NCI-H187 treated with DMSO at 0.1 percent for 48 hours (cell line): Measurements from ENCODE around the gene ADAMTS14.

Source experiments
- DNase-seq: peaks from one replicate; lab custom pipeline; 2025; lab: John Stamatoyannopoulos, UW

Gene ADAMTS14

DNA sequence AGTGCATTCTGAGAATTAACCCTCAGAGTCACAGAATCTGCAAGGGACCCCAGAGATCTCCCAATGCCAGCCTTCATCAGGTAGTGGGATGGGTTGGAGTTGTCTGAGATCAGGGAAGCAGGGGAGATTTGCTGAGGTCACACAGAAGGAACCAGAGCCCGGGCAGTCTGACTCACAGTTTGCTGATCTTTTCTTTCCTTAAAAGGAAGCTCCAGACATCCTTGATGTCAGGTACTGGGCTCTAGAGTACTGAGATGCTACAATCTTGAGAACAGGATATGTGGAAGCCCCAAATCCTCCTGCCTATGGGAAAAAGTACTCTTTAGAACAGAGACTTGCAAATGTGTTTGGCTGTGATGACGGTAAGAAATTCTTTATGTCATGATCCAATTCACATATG lies 112.2 kb downstream of the ADAMTS14 start:
- DNase-seq = no peak

DNA sequence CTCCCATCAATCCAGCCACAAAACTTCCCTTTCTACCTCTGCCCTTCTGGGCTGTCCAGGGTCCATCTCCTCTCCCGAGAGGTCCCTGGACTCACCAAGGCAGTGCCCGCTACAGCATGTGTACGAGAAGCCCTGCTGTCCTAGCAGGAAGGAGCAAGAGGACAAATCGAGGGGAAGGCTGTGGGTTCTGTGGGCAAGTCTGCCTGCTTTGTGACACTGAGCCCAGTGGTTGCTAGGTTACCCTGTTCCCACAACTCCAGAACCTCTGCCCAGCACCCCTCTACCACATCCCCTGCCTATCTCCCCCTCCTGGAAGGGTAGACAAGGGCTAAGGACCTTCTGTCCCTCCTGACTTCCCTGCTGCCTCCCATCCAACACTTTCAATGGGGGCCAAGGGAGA lies 112.9 kb downstream of the ADAMTS14 start, which contains the start of gene TBATA:
Gene TBATA (minus strand): TSS at position 188 of the 400 bp plus-strand sequence. CDS start 1,998 bp downstream, outside the sequence.
- DNase-seq = no peak

DNA sequence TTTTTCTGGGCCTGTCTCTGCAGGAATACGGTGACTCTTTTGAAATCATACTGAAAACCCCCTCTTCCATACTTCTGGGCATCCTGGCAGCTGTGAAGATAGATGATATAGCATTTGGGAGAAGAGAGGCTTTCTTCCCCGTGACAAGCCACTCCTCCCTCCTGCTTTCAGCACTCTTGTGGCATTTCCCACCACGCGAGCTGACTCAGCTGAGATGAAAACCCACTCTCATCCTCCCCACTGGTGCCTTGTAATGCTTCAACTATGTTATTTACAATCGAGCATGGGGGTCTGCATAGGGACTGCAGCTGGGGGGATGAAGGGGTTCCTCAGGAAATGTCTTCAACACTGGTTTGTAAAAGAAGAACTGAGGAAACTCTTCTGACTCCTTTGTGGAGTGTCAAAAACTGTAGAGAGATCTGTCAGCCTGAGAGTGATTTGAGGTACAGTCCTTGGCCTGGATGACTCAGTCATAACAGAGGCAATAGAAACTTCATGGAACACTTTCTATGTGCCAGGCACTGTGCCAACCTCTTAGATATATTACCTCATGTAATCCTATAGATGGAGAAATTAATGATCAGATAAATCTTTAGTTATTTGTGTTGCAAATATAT lies 114.6 kb downstream of the ADAMTS14 start:
- no peak for DNase-seq

DNA sequence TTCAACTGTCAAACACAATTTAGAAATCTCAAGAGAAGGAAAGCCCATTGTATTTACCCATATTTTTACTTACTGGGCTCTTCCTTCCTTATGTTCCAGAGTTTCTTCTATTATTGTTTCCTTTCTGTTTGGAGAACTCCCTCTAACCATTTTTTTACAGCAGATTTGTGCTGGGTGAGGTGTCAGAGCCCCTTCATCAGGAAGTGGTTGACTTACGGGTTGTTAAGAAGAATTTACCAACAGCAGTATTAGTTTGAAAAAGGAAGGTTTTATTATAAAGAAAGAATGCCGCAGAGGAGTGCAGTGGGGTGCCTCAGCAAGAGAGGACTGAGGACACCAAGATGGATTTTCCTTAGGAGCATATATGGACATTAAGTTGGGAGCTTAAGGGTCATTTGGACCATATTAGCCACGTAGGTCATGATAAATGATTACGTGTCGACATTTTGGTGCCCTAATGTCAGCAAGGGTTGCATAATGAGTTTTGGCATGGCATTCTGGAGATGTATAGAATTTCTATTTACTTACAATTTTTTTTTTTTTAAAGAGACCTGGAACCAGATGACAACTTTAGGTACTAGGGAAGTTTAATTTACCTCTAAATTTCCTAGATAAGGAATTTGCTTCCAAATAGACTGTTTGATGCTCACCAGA lies 119.2 kb downstream of the ADAMTS14 start:
- no peak for DNase-seq

DNA sequence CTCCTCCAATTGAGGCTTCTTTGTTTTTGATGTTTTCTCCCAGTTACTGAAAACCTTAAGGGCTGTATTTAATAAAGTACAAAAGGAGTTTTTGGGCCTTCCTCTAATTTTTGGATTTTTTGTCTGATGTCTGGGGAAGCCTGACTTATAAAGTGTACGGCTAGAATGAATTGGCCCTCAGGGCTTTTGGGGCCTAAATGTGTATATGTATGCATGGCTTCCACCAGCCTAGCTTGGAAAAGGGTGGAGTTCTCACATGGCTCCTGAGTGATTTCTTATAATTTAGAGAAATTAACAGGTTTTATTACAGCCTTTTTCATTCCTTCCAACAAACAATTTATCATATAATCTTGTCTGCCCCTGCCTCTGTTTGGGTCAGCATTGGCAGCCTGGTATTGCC lies 123.3 kb downstream of the ADAMTS14 start:
- no peak for DNase-seq

DNA sequence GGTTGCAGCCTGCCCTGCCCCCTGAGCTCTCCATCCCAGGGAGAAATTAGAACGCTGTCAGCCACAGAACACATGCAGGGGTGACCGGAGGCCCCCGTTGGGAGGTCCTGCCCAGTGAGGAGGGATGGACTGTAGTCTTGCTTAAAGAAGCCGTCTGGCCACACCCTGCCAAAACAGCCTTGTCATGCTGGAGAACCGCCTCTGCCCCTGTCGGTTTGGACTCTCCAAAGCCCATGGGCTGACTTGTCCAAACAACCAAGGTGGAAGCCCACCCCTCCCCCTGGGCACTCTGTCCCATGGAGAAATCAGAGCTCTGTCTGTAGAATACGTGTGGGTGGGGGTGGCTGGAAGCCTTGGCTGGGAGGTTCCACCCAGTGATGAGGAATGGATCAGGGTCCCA lies 125.5 kb downstream of the ADAMTS14 start:
- no peak for DNase-seq

DNA sequence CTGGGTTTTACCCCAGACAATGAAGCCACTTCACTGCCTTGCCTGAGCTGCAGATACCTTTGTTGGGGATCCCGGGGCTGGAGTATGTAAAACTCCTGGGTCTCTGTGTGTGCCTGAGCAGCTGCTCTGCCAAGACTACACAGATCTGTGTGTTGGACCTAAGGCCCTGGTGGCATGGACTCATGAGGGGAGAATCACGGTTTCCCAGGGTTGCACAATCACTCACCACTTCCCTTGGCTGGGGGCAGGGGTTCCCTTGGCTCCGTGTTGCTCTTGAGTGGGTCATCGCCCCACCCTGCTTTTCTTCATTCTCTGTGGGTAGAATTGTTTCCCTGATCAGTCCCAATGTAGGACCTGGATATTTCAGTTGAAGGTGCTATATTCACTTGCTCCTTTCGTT lies 126.8 kb downstream of the ADAMTS14 start:
- no peak for DNase-seq

DNA sequence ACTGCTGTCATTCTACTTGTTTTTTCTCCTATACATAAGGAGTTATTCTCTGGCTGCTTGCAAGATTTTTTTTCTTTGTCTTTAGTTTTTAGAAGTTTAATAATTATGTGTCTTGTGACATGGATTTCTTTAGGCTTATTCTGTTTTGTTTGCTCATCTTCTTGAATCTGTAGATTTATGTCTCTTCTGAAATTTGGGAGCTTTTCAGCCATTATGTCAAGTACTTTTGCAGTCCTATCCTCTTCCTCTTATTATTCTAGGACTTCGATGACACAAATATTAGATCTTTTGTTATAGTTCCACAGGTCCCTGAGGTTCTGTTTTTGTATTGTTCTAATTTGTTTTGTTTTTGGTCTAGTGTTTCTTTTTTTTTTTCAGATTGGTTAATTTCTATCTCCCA lies 129.5 kb downstream of the ADAMTS14 start:
- no peak for DNase-seq

DNA sequence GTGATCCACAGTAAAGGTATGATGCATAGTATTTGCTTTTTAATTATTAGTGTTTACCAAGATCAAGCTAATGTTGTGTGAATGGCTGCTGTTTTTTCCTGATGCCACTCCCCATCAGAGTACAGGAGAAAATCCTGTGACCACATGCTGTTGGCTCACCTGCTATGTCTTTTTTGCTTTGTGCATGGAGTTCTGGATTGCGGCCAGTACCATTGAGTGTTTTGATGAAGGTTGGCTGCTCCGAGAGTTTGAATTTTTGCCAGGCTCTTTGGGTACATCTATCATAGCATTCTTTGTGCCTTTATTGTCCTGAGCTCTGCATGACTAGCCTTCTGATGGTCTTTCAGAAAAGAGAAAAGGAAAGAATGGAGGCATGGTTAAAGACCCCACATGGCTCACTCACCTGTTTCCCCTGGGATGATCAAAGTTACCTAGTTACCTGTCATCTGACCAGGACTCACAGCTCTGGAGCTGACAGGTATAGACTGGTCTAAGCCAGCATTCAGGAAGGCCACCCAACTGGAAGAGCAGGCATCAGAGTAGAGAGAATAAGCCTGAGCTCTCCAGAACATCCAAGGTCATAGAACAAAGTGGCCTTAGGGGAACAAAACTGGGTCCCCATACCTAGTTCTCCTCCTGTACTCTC lies 131.6 kb downstream of the ADAMTS14 start:
- no peak for DNase-seq

DNA sequence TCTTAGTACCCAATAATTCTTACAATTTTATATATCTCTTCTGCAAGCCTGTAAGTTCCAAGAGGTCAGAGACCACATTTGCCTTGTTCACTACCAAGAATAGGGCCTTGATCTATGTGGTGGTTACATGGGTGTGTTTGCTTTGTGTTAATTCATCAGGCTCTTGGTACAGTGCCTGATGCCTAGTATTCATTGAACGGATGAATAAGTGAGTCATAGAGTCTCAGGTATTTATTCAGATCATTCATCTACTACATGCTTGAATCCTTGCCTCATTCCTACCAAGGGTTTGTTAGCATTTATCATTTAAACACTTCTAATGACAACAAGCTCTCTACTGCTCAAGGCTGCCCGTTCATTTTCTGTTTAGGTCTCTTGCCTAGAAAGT lies 132.1 kb downstream of the ADAMTS14 start:
- no peak for DNase-seq

DNA sequence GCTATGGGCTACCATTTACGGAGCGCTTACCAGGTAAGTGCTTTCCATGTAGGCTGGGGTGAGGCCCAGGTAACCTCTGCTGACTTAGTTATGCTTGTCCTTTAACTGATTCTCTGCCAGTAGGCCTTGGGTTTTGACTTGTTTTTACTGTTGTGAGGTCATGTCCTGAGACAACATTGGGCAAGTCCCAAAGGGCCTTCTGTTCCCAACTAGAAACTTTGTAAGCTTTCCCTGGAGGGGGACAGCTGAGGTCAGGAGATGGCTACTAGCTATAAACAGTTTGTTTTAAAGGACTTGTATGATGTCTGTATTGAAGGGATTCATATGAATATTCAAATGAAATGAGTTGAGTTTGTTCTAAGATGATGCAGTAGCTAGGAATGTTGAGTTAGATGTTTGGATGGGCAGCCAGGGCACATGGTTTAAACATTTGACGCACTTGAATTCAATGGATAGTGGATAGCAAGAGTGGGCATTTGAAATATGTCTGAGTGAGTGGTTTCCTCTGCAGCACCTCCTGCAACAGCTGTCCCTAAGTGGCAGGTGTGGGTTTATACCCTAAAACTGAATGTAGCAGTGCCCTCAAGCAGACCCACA lies 133.4 kb downstream of the ADAMTS14 start:
- no peak for DNase-seq

DNA sequence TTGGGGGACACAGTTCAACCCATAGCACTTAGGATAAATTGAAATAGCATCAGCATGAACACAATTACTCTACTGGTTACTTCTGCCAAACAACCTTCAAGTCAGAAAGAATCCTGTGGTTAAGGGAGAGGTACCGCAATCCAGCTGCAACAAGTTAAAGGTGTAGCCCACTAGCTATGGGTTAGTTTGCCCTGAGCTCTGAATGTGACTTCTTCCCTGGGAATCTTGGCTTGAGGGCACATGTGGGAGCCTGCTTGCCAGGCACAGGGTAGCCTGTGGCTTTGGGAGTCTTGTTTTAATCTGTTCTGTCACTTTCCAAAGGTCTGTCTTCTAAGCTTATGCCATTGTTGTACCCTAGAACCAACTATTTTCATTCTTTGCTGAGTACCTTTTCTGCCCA lies 134.5 kb downstream of the ADAMTS14 start:
- no peak for DNase-seq

DNA sequence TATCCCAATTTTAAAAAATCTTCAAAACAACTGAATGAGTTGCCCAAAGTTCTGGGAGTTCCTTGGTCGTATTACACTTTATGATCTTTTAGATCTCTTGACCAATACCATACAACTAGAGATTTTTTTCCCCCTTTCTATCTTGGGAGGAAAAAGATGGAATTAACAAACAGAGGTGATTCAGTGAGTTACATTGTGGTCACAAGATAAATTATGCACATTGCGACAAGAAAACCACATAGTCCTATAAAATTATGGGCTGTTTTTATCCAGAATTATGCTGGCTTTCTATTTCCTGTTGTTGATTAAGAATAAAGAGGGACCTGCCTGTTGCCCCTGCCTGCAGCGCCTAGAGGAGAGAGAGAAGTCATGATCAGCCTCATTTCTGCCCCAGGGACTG lies 135.2 kb downstream of the ADAMTS14 start:
- DNase-seq = no peak

DNA sequence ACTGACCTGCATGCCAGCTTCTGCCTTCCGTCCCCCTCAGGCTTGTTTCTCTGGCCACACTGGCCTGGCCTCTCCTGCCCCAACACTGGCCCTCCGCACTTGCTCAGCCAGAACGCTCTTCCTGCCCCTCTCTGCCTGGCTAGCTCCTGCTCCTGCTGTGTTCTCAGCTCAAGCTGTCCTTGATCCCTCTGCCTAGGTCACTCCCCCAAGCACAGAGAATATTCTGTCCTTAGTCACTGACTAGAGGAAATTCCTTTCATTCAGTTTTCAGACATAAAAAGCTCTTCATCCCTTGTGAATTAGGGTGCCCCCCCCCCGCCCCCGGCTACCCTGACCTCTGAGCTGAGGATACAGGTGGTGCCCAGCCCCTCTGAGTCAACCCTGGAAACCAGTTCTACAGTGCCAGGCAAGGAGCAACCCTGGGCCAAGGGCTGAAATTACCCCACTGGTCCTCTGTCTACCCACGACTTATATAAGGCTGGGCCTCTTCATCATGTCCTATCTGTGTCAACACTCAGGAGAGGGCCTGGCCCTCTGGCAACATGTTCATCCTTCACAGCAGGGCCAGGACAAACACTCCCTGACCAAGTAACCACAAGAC lies 136.8 kb downstream of the ADAMTS14 start:
- DNase-seq = no peak

DNA sequence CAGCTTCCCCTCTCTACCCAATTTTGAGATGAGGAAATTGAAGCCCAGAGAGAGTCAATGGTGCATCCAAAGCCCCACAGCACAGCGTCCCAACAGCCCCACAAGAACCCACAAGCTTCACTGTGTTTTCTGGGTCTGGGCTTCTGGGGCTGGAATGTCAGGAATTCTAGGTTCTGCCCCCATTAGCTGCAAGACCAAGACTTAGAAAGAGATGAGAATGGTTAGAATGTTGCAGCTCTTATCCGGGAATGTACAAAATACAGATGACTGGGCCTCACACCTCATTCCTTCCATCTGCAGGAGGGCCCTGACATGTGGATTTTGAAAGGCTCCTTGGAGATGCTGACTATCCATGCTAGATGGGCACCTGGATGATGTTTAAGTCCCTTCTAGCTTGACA lies 137.4 kb downstream of the ADAMTS14 start:
- DNase-seq = no peak

DNA sequence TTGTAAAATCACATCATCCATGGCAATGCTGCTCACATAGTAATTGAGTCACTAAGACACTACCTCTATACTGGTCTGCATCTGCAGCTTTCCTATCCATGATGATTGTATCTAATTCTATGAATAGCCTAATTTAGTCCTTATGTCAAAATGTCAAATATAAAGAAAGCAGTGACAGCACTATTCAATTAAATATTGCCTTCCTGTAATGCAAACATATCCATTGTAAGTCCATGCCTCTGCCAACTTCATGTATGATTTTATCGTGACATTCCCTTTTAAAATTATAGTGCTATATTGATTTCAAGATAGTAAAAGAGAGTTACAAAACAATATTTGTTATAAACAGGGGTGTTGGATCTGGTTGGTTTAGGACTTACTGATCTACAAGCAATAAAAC lies 138.7 kb downstream of the ADAMTS14 start:
- no peak for DNase-seq

DNA sequence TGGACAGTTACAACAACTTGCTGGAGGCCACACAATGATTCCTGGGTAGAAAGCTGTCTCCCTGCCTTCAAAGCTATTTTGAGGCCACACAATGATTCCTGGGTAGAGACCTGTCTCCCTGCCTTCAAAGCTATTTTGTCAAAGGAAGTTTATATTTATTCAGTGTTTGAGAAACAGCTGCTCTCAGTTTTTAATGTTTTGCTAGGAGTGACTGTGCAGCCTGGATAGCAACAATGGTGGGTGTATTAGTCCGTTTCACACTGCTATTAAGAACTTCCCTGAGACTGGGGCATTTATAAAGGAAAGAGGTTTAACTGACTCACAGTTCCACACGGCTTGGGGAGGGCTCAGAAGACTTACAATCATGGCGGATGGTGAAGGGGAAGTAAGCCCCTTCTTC lies 139.6 kb downstream of the ADAMTS14 start:
- no peak for DNase-seq
